HG02870 (cell line): Measurements from ENCODE around the gene TARM1.

Experiments used
- ATAC-seq: cut with Tn5 transposase; IDR thresholded peaks from one replicate; pipeline ENCODE4 v1.9.1; 2021; ENCODE audit warnings: mild to moderate bottlenecking, moderate library complexity; ENCODE audit not compliant: unreplicated experiment

Gene TARM1

DNA sequence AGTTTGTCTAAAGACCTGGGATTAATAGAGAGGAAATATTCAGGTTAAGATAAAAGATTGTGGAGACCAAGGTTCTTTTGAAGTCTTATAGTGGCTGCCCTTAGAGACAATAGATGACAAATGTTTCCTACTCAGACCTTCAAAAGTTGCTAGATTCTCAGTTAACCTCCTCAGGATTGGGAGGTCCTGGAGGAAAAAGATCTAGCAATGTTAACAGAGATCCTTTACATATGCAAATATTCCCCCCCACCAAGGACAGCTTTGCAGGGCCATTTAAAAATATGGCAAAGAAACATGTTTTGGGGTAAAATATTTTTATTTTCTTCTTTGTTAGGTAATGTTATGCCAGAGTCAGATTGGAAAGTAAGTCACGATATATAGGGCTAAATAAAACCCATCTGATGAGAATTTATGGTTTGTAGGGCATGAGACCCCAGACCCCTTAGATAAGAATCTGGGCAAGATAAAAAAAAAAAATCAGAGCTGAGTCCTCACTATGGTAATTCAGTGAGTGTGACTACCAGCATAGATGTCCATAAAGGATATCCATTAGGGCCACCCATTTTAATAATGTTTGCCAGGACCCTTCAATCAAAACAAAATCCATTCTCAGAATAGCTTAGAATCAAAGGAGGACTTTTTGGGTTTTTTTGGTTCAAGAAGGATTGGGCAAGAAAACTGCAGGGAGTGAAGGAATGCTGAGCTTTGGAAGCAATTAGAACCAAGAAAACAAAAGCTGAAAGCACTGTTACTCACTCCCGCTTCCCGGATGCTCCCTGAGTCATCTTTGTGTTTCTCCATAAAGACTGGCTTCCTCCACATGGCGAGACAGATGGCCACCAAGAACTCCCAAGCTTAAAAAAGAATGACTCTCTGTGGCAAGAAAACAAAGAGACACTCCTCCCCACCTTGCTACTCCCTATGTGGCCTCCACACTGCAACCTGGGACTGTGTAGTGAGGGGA is 45.7 kb downstream of the TARM1 start:
- ATAC-seq, result no peak

DNA sequence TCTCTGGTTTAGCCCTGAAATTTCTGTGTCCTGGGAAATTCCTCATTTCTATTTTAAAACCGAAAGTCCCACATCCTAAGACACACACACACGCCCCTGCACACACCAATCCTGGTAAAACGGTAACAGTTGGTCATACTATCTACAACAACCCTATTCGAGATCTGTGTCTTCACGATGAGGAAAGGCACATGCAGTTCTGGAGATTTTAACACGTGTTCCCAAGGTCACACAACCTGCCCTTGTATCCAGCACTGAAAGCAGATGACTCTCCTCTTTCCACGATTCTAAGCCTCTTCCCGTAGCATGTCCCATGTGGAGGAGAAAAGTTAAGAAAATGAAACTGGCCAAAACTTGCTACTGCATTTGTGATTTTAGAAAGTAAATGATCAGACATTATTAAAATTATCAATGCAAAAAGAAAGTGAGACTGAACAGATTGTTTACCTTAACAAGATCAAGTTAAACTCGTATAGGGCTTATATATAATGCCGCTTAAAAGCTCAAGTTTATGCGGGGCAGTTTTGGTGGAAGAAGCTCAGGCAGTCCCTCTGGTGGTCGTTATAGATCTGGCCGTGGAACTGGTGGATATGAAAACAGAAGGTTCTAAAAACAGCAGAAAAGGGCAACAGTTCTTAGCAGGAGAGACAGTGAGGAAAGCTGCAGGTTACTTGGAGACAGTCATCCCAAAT is 50.1 kb downstream of the TARM1 start:
- ATAC-seq, result no peak

DNA sequence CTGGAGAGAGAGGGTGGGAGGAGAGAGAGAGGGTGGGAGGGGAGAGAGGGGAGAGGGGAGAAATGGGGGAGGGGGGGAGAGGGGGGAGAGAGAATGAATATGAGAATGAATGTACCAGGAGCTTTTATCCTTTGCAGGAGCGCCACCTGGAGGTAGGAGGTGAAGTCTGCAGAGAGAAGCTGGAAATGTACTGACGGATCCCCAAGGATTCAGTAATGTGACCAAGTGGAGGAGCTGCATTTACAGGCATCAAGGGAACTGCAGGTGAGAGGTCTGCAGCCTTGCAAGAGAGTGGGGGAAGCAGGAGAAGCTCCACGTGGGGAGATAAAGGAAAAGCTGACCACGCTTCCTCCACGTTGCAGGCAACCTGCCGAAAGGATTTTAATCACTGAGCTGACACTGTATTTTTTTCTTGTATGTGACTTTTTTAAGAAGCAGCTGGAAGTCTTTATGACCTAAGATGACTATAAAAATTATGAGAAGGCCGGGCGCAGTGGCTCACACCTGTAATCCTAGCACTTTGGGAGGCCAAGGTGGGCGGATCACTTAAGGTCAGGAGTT is 51.2 kb downstream of the TARM1 start:
- ATAC-seq, result no peak

DNA sequence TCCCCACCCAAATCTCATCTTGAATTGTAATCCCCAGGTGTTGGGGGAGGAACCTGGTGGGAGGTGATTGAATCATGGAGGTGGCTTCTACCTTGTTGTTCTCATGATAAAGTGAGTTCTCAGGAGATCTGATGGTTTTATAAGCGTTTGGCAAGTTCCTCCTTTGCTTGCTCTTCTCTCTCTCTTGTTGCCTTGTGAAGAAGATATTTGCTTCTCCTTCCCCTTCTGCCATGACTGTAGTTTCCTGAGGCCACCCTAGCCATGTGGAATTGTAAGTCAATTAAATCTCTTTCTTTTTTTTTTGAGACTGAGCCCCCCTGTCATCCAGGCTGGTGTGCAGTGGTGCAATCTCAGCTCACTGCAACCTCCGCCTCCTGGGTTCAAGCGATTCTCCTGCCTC is 51.9 kb downstream of the TARM1 start:
- no peak for ATAC-seq

DNA sequence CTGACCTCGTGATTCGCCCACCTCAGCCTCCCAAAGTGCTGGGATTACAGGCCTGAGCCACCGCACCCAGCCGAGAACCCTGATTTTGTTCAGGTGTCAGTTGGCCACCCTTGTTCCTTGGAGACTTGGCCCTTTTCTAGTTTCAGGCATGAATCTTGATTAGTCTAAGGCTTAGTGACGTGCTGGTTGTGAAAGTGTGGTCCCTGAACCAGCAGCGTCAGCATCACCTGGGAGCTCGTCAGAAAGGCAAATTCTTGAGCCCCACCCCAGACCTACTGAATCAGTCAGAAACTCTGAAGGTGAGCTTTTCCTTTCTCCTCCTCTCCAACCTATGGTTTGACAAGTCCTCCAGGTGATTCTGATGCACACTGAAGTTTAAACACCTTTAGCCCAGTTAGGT is 54.5 kb downstream of the TARM1 start:
- no peak for ATAC-seq

DNA sequence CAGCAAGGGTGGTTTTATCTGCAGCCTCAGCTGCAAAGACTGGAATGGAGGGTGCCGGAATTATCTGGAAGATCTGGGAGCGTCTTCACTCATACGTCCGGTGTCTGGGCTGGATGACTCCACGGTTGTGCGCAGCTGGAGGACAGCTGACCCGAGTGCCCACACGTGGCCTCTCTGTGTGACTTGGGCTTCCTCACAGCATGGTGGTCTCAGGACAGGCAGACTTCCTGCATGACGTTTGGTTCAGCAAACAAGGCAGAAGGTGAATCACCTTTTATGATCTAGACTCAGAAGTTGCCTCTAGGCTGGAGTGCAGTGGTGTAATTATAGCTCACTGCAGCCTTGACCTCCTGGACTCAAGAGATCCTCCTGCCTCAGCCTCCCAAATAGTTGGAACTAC is 56.5 kb downstream of the TARM1 start:
- no peak for ATAC-seq

DNA sequence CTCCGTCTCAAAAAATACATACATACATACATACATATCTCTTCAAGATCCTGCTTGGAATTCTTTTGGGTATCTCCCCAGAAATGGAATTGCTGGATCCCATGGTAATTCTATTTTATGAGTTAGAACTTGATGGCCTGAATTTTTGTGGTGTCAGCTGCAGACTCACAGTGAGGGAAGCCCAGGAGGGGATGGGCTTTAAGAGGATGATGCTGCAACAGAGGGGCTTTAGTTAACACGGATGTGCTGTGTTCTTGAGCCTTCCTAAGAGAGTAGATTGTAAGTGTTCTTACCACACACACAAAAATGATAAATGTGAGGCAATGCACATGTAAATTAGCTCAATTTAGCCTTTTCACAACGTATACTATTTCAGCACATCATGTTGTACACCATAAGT is 58.0 kb downstream of the TARM1 start:
- ATAC-seq, result no peak

DNA sequence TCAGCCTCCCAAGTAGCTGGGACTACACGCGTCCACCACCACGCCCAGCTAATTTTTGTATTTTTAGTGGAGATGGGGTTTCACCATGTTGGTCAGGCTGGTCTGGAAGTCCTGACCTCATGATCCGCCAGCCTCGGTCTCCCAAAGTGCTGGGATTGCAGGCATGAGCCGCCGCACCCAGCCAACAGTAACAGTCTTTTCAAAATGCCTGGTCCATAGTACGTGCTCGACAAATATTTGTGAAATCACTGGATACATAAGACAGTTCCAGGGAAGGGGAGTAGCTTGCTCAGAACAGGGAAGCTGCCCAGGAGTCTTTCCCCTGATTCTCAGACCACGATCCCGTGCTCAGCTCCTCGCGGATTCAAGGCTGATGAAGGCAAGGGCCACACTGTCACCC is 59.2 kb downstream of the TARM1 start:
- no peak for ATAC-seq

DNA sequence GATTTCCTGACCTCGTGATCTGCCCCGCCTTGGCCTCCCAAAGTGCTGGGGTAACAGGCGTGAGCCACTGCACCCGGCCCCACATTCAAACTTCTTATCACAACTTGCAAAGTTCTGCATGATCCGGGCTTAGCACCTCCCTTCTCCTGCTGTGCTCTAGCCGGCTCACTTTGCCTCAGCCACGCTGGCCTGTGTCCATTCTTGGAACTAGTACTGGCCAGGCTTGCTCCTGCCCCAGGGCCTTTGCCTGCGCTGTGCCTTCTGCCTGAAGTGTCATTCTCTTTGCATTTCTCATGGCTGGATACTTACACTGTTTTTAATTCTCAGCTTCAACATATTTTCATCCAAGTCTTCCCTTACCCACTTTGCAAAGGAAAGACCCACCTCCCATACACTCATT is 59.8 kb downstream of the TARM1 start:
- ATAC-seq, result no peak
